Prostate gland (tissue), 2 donors: ENCODE measurements around the gene ZNF200. TPM values are rescaled to one million over a fixed set of nuclear protein-coding genes. Genes with fewer than 3 reads are reported as not detected.
"Not testable (repeated sequence)": the region's sequence is repeated elsewhere in the genome, so short reads cannot be mapped to it uniquely, and the experiment has no call there.

Source experiments
- DNase-seq: peaks from one replicate; pipeline ENCODE4 v3.0.0-alpha.2; 2019; ENCODE audit warnings: low spot score
- H3K27ac ChIP-seq, 2 donors: fragments of 200-600 bp; sonication (generic); 2 replicates each; pipeline ENCODE4 v1.5.1; 2017 to 2019
- H3K27me3 ChIP-seq: fragments of 200-600 bp; sonication (generic); replicated peaks from 2 replicates; pipeline ENCODE4 v1.5.1; 2019; ENCODE audit not compliant: insufficient read depth
- H3K36me3 ChIP-seq, 2 donors: fragments of 200-600 bp; sonication (generic); 1 replicate in 1 of 2; 2 replicates in 1 of 2; pipeline versions ENCODE4 v1.5.1 to v1.8.1; 2017 to 2019
- H3K4me1 ChIP-seq: fragments of 200-600 bp; sonication (generic); replicated peaks from 2 replicates; pipeline ENCODE4 v1.5.1; 2019
- H3K4me3 ChIP-seq, 2 donors: fragments of 200-600 bp; sonication (generic); 2 replicates each; pipeline ENCODE4 v1.5.1; 2017 to 2019
- H3K9me3 ChIP-seq: fragments of 200-600 bp; sonication (generic); 2 replicates; pipeline ENCODE4 v1.5.1; 2017
- POLR2A ChIP-seq: fragments of 450-650 bp; IDR thresholded peaks from one replicate; pipeline ENCODE4 v1.6.1; 2016; ENCODE audit warnings: antibody characterized with exemption, mild to moderate bottlenecking
- POLR2AphosphoS5 ChIP-seq: sonication (generic); formaldehyde crosslinking; IDR thresholded peaks from one replicate; pipeline ENCODE4 v1.6.1; 2017; ENCODE audit warnings: antibody characterized with exemption
- WGBS: methylation state at CpG from one replicate; pipeline ENCODE4 v1.1.5; 2018; 5-methylcytosine and 5-hydroxymethylcytosine counted together
- intact Hi-C: fragments of 100-400 bp; cut with DNase I; formaldehyde crosslinking; loops from one replicate; pipeline ENCODE4 v1.14.2; 2022
- total RNA-seq, 2 donors: library from RNA; depleted of rRNA; stranded (reverse); fragments of >200 nt; gene quantifications; one replicate each; pipeline ENCODE4 v1.1.0, GENCODE V29; 2016
- TF ChIP-seq, protein P1 (sequence below), 4 experiments: fragments of 200-600 bp in 2 of 4; fragments of 450-650 bp in 2 of 4; sonication (generic) in 2 of 4; IDR thresholded peaks; 1 replicate in 3 of 4; 2 replicates in 1 of 4; pipeline ENCODE4 v1.5.1; 2016 to 2019; ENCODE audit warnings: antibody characterized with exemption in 4 of 4, mild to moderate bottlenecking in 2 of 4, moderate library complexity in 2 of 4

Gene ZNF200
- total RNA-seq, 2 donors from 2014 or later = 8.2 to 18.6 TPM

GRCh38 chr16:3282103-3282729, 47.3 kb upstream of the ZNF200 start:
- peaks cover 6 to 12% of the 10 kb centered on the region in 2 donors for H3K36me3 ChIP-seq
- no peaks in the 10 kb centered on the region for H3K9me3 ChIP-seq
- intact Hi-C loops = loop anchor here (1.0 to 10.0 kb wide), 4 partner anchors 17 to 223 kb away; partner anchors contain the start of genes CLUAP1, TIGD7, ZNF200 and ZNF75A
- TF ChIP-seq POLR2A (no peak), POLR2AphosphoS5 (no peak)
- TF ChIP-seq, protein P1, sequence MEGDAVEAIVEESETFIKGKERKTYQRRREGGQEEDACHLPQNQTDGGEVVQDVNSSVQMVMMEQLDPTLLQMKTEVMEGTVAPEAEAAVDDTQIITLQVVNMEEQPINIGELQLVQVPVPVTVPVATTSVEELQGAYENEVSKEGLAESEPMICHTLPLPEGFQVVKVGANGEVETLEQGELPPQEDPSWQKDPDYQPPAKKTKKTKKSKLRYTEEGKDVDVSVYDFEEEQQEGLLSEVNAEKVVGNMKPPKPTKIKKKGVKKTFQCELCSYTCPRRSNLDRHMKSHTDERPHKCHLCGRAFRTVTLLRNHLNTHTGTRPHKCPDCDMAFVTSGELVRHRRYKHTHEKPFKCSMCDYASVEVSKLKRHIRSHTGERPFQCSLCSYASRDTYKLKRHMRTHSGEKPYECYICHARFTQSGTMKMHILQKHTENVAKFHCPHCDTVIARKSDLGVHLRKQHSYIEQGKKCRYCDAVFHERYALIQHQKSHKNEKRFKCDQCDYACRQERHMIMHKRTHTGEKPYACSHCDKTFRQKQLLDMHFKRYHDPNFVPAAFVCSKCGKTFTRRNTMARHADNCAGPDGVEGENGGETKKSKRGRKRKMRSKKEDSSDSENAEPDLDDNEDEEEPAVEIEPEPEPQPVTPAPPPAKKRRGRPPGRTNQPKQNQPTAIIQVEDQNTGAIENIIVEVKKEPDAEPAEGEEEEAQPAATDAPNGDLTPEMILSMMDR (IDR thresholded peaks at IDR 0.05) = no peak
- no peaks in the 10 kb centered on the region for H3K27me3 ChIP-seq
- peak overlapping the region; percentile 98 to 99 for H3K27ac ChIP-seq
- H3K4me3 ChIP-seq = peak overlapping the region; percentile 86 to 94
- DNase-seq = no peak
- WGBS = 14% methylated on average over 29 of the region's 29 CpGs
- H3K4me1 ChIP-seq = peaks cover 9% of the 10 kb centered on the region

DNA sequence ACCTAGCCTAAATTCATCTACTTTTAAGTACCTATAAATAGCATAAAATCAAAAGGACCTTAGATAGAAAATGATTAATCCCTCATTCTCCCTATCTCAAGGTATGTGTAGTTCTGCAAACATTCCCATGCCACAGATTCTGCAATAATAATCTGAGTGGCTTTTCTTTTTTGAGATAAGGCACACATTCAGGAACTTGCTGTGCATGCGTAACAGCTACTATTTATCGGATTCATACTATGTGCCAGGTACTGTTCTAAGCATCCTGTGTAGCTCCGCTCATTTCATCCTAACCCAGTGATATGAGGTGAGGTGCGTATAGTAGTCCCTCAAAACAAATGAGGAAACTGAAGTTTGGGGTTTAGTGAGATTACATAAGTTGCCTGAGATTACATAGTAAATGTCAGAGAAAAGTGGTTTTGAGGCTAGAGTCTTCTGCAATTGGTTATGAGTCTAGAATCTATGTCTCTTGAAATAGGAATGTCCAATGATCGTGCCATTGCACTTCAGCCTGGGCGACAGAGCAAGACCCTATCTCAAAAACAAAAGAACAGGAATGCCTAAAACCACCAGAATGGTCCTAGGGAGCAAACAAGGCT, 46.4 kb upstream of the ZNF200 start:
- no peak overlapping the region for H3K4me3 ChIP-seq
- H3K9me3 ChIP-seq = no peaks in the 10 kb centered on the region
- TF ChIP-seq, protein P1 (IDR thresholded peaks at IDR 0.05) = no peak
- TF ChIP-seq POLR2AphosphoS5 (no peak), POLR2A (no peak)
- 97% methylated on average over 6 of the region's 6 CpGs for WGBS
- intact Hi-C loops = loop anchor here (10.0 kb wide), 1 partner anchor 223 kb away; the partner anchor contains the start of gene CLUAP1
- no peak overlapping the region for H3K27ac ChIP-seq
- peaks cover 9% of the 10 kb centered on the region for H3K4me1 ChIP-seq
- peaks cover 3 to 5% of the 10 kb centered on the region in 2 donors for H3K36me3 ChIP-seq
- DNase-seq = no peak
- H3K27me3 ChIP-seq = no peaks in the 10 kb centered on the region

DNA sequence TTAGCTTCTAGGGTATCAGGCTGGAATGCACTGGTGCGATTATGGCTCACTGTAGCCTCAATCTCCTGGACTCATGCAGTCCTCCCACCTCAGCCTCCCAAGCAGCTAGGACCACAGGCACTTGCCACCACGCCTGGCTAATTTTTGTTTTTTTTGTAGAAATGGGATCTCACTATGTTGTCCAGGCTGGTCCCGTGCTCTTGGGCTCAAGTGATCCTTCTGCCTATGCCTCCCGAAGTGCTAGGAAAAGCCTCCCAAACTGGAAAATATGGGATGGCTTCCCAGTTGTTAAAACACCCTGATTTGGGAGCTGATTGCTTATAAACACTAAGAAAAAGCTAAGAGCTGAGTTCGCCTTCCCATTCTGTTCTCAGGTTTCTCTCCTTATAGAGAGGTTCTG, 41.7 kb upstream of the ZNF200 start:
- Histone ChIP-seq H3K4me3 (no peak overlapping the region), H3K27me3 (no peaks in the 10 kb centered on the region), H3K36me3 (no peaks in the 10 kb centered on the region), H3K9me3 (no peaks in the 10 kb centered on the region), H3K4me1 (no peaks in the 10 kb centered on the region), H3K27ac (no peak overlapping the region)
- no peak for DNase-seq
- WGBS = 89% methylated on average over 5 of the region's 5 CpGs
- intact Hi-C loops = no loop called here
- no peak for TF ChIP-seq POLR2A
- TF ChIP-seq, protein P1 (IDR thresholded peaks at IDR 0.05) = no peak
- TF ChIP-seq POLR2AphosphoS5 = no peak

DNA sequence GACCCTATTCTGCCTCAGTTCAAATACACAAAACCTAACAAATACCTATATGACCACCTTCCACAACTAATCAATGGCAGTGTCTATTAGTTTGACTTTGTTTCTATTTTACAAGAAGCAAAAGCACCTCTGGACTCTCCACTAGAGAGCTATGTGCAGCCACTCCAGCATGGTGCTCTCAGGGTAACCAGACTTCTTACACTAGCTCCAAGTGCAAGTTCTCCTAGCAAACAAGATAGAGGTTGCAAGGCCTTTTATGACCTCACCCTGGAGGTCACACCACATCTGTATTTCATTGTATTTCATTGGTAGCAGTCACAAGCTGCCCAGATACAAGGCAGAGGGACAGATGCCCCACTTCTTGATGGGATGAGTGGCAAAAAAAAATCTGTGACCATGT, 40.0 kb upstream of the ZNF200 start:
- Histone ChIP-seq H3K9me3 (no peaks in the 10 kb centered on the region), H3K36me3 (no peaks in the 10 kb centered on the region), H3K4me3 (no peak overlapping the region), H3K27ac (no peak overlapping the region), H3K4me1 (no peaks in the 10 kb centered on the region), H3K27me3 (no peaks in the 10 kb centered on the region)
- TF ChIP-seq POLR2AphosphoS5 (no peak), POLR2A (no peak)
- TF ChIP-seq, protein P1 (IDR thresholded peaks at IDR 0.05) = no peak
- no peak for DNase-seq
- intact Hi-C loops = no loop called here

- no peak for TF ChIP-seq POLR2A
- TF ChIP-seq, protein P1 (IDR thresholded peaks at IDR 0.05) = no peak
- TF ChIP-seq POLR2AphosphoS5 = no peak
- Histone ChIP-seq H3K4me1 (no peaks in the 10 kb centered on the region), H3K27me3 (no peaks in the 10 kb centered on the region), H3K36me3 (no peaks in the 10 kb centered on the region), H3K4me3 (no peak overlapping the region), H3K27ac (no peak overlapping the region), H3K9me3 (no peaks in the 10 kb centered on the region)
- intact Hi-C loops = no loop called here
- no peak for DNase-seq
- 27% methylated on average over 4 of the region's 4 CpGs for WGBS
Observed at GRCh38 chr16:3274490-3274889, 39.5 kb upstream of the ZNF200 start.

GRCh38 chr16:3271281-3271680, 36.3 kb upstream of the ZNF200 start:
- H3K4me3 ChIP-seq, H3K36me3 ChIP-seq, H3K27me3 ChIP-seq, H3K27ac ChIP-seq, DNase-seq, H3K9me3 ChIP-seq, intact Hi-C loops, H3K4me1 ChIP-seq: not testable (repeated sequence)
- 86% methylated on average over 22 of the region's 22 CpGs for WGBS

GRCh38 chr16:3270718-3271117, 35.8 kb upstream of the ZNF200 start:
- H3K4me1 ChIP-seq, H3K27me3 ChIP-seq, DNase-seq, H3K36me3 ChIP-seq, H3K4me3 ChIP-seq, H3K27ac ChIP-seq, intact Hi-C loops, H3K9me3 ChIP-seq: not testable (repeated sequence)
- 76% methylated on average over 5 of the region's 5 CpGs for WGBS
